B cell (primary cell): ENCODE data around the gene MAFF. TPM values are rescaled to one million over a fixed set of nuclear protein-coding genes. Genes with fewer than 3 reads are reported as not detected.
A peak's percentile ranks its signal among the peaks of the same experiment; 100 is the strongest.

Experiments used
- ATAC-seq: fragments of 200-7000 bp; cut with Tn5 transposase; one replicate; pipeline ENCODE4 v1.10.0; 2021; ENCODE audit warnings: low read depth, mild to moderate bottlenecking, moderate number of reproducible peaks, moderate library complexity
- CTCF ChIA-PET: fragments of 350-600 bp; sonication (Branson Sonifier 250); formaldehyde crosslinking; loops from one replicate; lab custom pipeline; 2021; ENCODE audit warnings: antibody characterized with exemption, inconsistent platforms; lab: Charles Lee
- POLR2A ChIA-PET: fragments of 350-600 bp; sonication (Branson Sonifier 250); formaldehyde crosslinking; loops from one replicate; lab custom pipeline; 2021; ENCODE audit warnings: antibody characterized with exemption; lab: Charles Lee
- DNase-seq: peaks from one replicate; pipeline ENCODE4 v3.0.0; 2013
- H2AFZ ChIP-seq: 2 replicates; pipeline ENCODE4 v1.6.1; 2012; ENCODE audit warnings: mild to moderate bottlenecking, low read depth, low read length; ENCODE audit not compliant: insufficient read depth, poor library complexity, severe bottlenecking
- H3K27ac ChIP-seq, 2 donors: 1 replicate in 1 of 2; 2 replicates in 1 of 2; pipeline ENCODE4 v1.5.1; 2012 to 2013; ENCODE audit warnings: low read length in 2 of 2, mild to moderate bottlenecking in 2 of 2, moderate library complexity in 1 of 2
- H3K27me3 ChIP-seq, 4 experiments: fragments of 200-600 bp in 1 of 4; sonication (generic) in 1 of 4; replicated peaks in 1 of 4; 1 replicate in 2 of 4; 2 replicates in 2 of 4; pipeline versions ENCODE4 v1.6.1 to v1.7.0; 2013 to 2016; ENCODE audit warnings: low read length in 3 of 4, mild to moderate bottlenecking in 2 of 4, mixed read lengths in 1 of 4, moderate library complexity in 1 of 4; ENCODE audit not compliant: insufficient read depth in 4 of 4, control insufficient read depth in 3 of 4; ENCODE audit errors: control extremely low read depth in 1 of 4
- H3K36me3 ChIP-seq, 2 experiments: replicated peaks in 1 of 2; 1 replicate in 1 of 2; 2 replicates in 1 of 2; pipeline versions ENCODE4 v1.6.1 to v1.7.1; 2013; ENCODE audit warnings: low read length in 1 of 2; ENCODE audit not compliant: insufficient read depth in 2 of 2, control insufficient read depth in 1 of 2; ENCODE audit errors: control extremely low read depth in 1 of 2, extremely low read depth in 1 of 2
- H3K4me1 ChIP-seq, 2 donors: fragments of 200-600 bp in 1 of 2; sonication (generic) in 1 of 2; 1 replicate in 1 of 2; 2 replicates in 1 of 2; pipeline versions ENCODE4 v1.5.1 to v1.6.1; 2013 to 2017; ENCODE audit warnings: low read length in 2 of 2; ENCODE audit not compliant: control insufficient read depth in 2 of 2, insufficient read depth in 2 of 2
- H3K4me2 ChIP-seq: replicated peaks from 2 replicates; pipeline ENCODE3; 2012; ENCODE audit warnings: mild to moderate bottlenecking, low read depth, low read length; ENCODE audit not compliant: poor library complexity, severe bottlenecking
- H3K4me3 ChIP-seq, 5 experiments: fragments of 200-600 bp in 1 of 5; sonication (generic) in 1 of 5; 1 replicate in 3 of 5; 2 replicates in 2 of 5; pipeline versions ENCODE4 v1.5.1 to v1.7.0; 2011 to 2016; ENCODE audit warnings: low read length in 4 of 5, mild to moderate bottlenecking in 4 of 5, low read depth in 2 of 5, control low read depth in 1 of 5, moderate library complexity in 1 of 5; ENCODE audit not compliant: insufficient read depth in 1 of 5; ENCODE audit errors: control extremely low read depth in 1 of 5, extremely low read depth in 1 of 5
- H3K79me2 ChIP-seq: fragments of 200-600 bp; sonication (generic); one replicate; pipeline ENCODE4 v1.6.0; 2016; ENCODE audit warnings: low read length; ENCODE audit not compliant: control insufficient read depth, insufficient read depth
- H3K9ac ChIP-seq: fragments of 200-600 bp; sonication (generic); 2 replicates; pipeline ENCODE4 v1.6.1; 2017; ENCODE audit warnings: mild to moderate bottlenecking, low read length, moderate library complexity
- H3K9me3 ChIP-seq, 3 donors: one replicate each; pipeline versions ENCODE4 v1.6.1 to v1.7.1; 2013; ENCODE audit warnings: low read length in 2 of 3; ENCODE audit not compliant: control insufficient read depth in 2 of 3, insufficient read depth in 1 of 3; ENCODE audit errors: control extremely low read depth in 1 of 3
- H4K20me1 ChIP-seq: 2 replicates; pipeline ENCODE4 v1.6.0; 2012; ENCODE audit warnings: mild to moderate bottlenecking, low read length; ENCODE audit not compliant: insufficient read depth, control insufficient read depth, poor library complexity, severe bottlenecking
- H3K27ac Mint-ChIP-seq: one replicate; pipeline ENCODE4 v1.8.0; 2021; ENCODE audit warnings: mixed read lengths
- H3K27me3 Mint-ChIP-seq: one replicate; pipeline ENCODE4 v1.8.0; 2021; ENCODE audit warnings: mixed read lengths
- H3K4me1 Mint-ChIP-seq: one replicate; pipeline ENCODE4 v1.8.0; 2021; ENCODE audit warnings: mixed read lengths
- H3K4me3 Mint-ChIP-seq: one replicate; pipeline ENCODE4 v1.8.0; 2021; ENCODE audit warnings: mixed read lengths
- H3K9me3 Mint-ChIP-seq: one replicate; pipeline ENCODE4 v1.8.0; 2022; ENCODE audit warnings: mixed read lengths; ENCODE audit not compliant: insufficient read depth
- CTCF ChIP-seq: fragments of 200-600 bp; IDR thresholded peaks from one replicate; pipeline ENCODE4 v1.8.0; 2022; ENCODE audit warnings: antibody characterized with exemption, mild to moderate bottlenecking
- EZH2 ChIP-seq: IDR thresholded peaks from 2 replicates; pipeline ENCODE4 v1.6.1; 2012; ENCODE audit warnings: borderline replicate concordance, low read depth, mild to moderate bottlenecking, moderate library complexity, low read length; ENCODE audit not compliant: insufficient read depth, poor library complexity, severe bottlenecking
- WGBS: methylation state at CpG from one replicate; pipeline ENCODE4 v1.1.5; 2013; ENCODE audit warnings: missing lambda C conversion rate; ENCODE audit not compliant: insufficient coverage; 5-methylcytosine and 5-hydroxymethylcytosine counted together
- intact Hi-C: fragments of 100-400 bp; cut with micrococcal nuclease; formaldehyde crosslinking; loops from one replicate; pipeline ENCODE4 v1.10.0; 2022
- polyA plus RNA-seq: library from polyadenylated mRNA; depleted of rRNA; stranded (reverse); fragments of >200 nt; gene quantifications from 2 replicates; pipeline ENCODE4 v1.2.3, GENCODE V29; 2012
- total RNA-seq, 2 donors: library from RNA; stranded (reverse); fragments of 120-200 nt in 1 of 2; gene quantifications; 1 replicate in 1 of 2; 2 replicates in 1 of 2; pipeline versions ENCODE4 v1.2.3 to v1.2.4, GENCODE V29; 2013 to 2022

Gene MAFF
- total and polyA plus RNA-seq, 2 donors (not counting 1 experiment from before 2014, with no cell fraction given) = 5.3 to 18.0 TPM

GRCh38 chr22:38214302-38215056, 12.7 kb downstream of the MAFF start:
- Mint-ChIP-seq H3K27ac (peak overlapping the region; percentile 15), H3K4me1 (peaks cover 19% of the 10 kb centered on the region)
- intact Hi-C loops = loop anchor here (1.0 to 2.0 kb wide), 3 partner anchors 12 to 138 kb away; no protein-coding TSS in a partner anchor

More at GRCh38 chr22:38214302-38215056, 12.7 kb downstream of the MAFF start:
- H4K20me1 ChIP-seq = no peaks in the 10 kb centered on the region
- no peaks in the 10 kb centered on the region for H3K36me3 ChIP-seq
- no peak overlapping the region for H3K27ac ChIP-seq
- Mint-ChIP-seq H3K4me3 (peak overlapping the region; percentile 78), H3K27me3 (no peaks in the 10 kb centered on the region), H3K9me3 (no peaks in the 10 kb centered on the region)
- peaks cover 5 to 18% of the 10 kb centered on the region in 2 donors for H3K4me1 ChIP-seq
- H3K9me3 ChIP-seq = peaks cover 0 to 11% (median 0%) of the 10 kb centered on the region in 3 donors
- 40% methylated on average over 78 of the region's 81 CpGs for WGBS
- TF ChIP-seq EZH2 = no peak
- TF ChIP-seq CTCF = peak; percentile 37
- POLR2A ChIA-PET = interaction anchor here (0.5 to 0.6 kb wide), 2 partner anchors 260 to 764 kb away, joined by 3 read pairs; no protein-coding TSS in a partner anchor
- no peaks in the 10 kb centered on the region for H3K79me2 ChIP-seq
- H3K27me3 ChIP-seq = no peaks in the 10 kb centered on the region
- H3K4me2 ChIP-seq = peak overlapping the region; percentile 77
- peak overlapping the region in 4 of 5 experiments; percentile 20 to 51 (median 34) for H3K4me3 ChIP-seq
- peak; percentile 82 for DNase-seq
- peak overlapping the region; percentile 69 for H2AFZ ChIP-seq
- ATAC-seq = peak; percentile 84
- peak overlapping the region; percentile 52 for H3K9ac ChIP-seq
- CTCF ChIA-PET = interaction anchor here (0.7 to 1.8 kb wide), 11 partner anchors 8 to 162 kb away, joined by 3 to 7 read pairs (median 3); partner anchors contain the start of genes MAFF, PLA2G6 and TMEM184B
